Panc1 (cell line): ENCODE data around the gene MTHFD1. TPM values are rescaled to one million over a fixed set of nuclear protein-coding genes. Genes with fewer than 3 reads are reported as not detected.

ENCODE experiments used
- ATAC-seq: fragments of 200-7000 bp; cut with Tn5 transposase; 2 replicates; pipeline ENCODE4 v1.9.1; 2020; ENCODE audit warnings: mild to moderate bottlenecking, moderate library complexity
- BruUV-seq: library from RNA; stranded (reverse); fragments of 400-500 nt; replicated peaks from 2 replicates; lab custom pipeline; 2021; lab: Mats Ljungman, UMichigan
- CTCF ChIA-PET: fragments of 300-600 bp; sonication (Branson Sonifier 250); formaldehyde crosslinking; loops from one replicate; lab custom pipeline; 2022; ENCODE audit warnings: antibody characterized with exemption; lab: Charles Lee
- POLR2A ChIA-PET: fragments of 300-600 bp; sonication (Branson Sonifier 250); formaldehyde crosslinking; loops from one replicate; lab custom pipeline; 2022; ENCODE audit warnings: antibody characterized with exemption; lab: Charles Lee
- DNase-seq: peaks from one replicate; pipeline ENCODE4 v3.0.0-alpha.2; 2010; ENCODE audit warnings: low read depth, low spot score
- H3K27ac ChIP-seq: 2 replicates; pipeline ENCODE4 v1.5.1; 2011; ENCODE audit warnings: mild to moderate bottlenecking, low read length, inconsistent platforms
- H3K27me3 ChIP-seq: fragments of 200-500 bp; sonication (Bioruptor generic); 2 replicates; pipeline ENCODE4 v1.6.0; 2014; ENCODE audit warnings: low read length, inconsistent platforms; ENCODE audit not compliant: control insufficient read depth, insufficient read depth
- H3K36me3 ChIP-seq: fragments of 200-500 bp; sonication (Bioruptor generic); 2 replicates; pipeline ENCODE4 v1.5.1; 2014; ENCODE audit warnings: inconsistent platforms, mild to moderate bottlenecking, low read length, moderate library complexity; ENCODE audit not compliant: control insufficient read depth, insufficient read depth
- H3K4me1 ChIP-seq: 2 replicates; pipeline ENCODE4 v1.5.1; 2011; ENCODE audit warnings: inconsistent platforms, mild to moderate bottlenecking, low read length, moderate library complexity; ENCODE audit not compliant: control insufficient read depth, insufficient read depth
- H3K4me3 ChIP-seq, 2 experiments: 2 replicates each; pipeline ENCODE4 v1.5.1; 2011 to 2012; ENCODE audit warnings: low read depth in 2 of 2, low read length in 2 of 2, mild to moderate bottlenecking in 2 of 2, inconsistent platforms in 1 of 2, moderate library complexity in 1 of 2
- H3K9me3 ChIP-seq: fragments of 200-500 bp; sonication (Bioruptor generic); 2 replicates; pipeline ENCODE4 v1.5.1; 2014; ENCODE audit warnings: low read depth, mild to moderate bottlenecking, inconsistent platforms, low read length, moderate library complexity; ENCODE audit not compliant: control insufficient read depth, insufficient read depth
- POLR2AphosphoS5 ChIP-seq: IDR thresholded peaks from 2 replicates; pipeline ENCODE4 v1.6.1; 2012; ENCODE audit warnings: mild to moderate bottlenecking, low read depth, low read length, moderate library complexity
- SIN3A ChIP-seq: IDR thresholded peaks from 2 replicates; pipeline ENCODE4 v1.6.1; 2012; ENCODE audit warnings: low read depth, mild to moderate bottlenecking, low read length, moderate library complexity, borderline replicate concordance; ENCODE audit not compliant: insufficient read depth
- TCF7L2 ChIP-seq: IDR thresholded peaks from 2 replicates; pipeline ENCODE4 v1.6.1; 2011; ENCODE audit warnings: mild to moderate bottlenecking, low read depth, low read length, inconsistent platforms
- in situ Hi-C: cut with HindIII; loops from 2 replicates; pipeline ENCODE4 v1.10.0; 2016; ENCODE audit warnings: low sequenced_read_pairs, low pct_unique_long_range_greater_than_20kb
- intact Hi-C: fragments of 100-400 bp; cut with micrococcal nuclease; formaldehyde crosslinking; loops from one replicate; pipeline ENCODE4 v1.10.0; 2022; ENCODE audit not compliant: unreplicated experiment
- total RNA-seq: library from RNA; stranded (reverse); gene quantifications from one replicate; pipeline ENCODE4 v1.2.1, GENCODE V29; 2021; ENCODE audit not compliant: unreplicated experiment
- TF ChIP-seq, protein P1 (sequence below): fragments of 450-650 bp; IDR thresholded peaks from 2 replicates; pipeline ENCODE4 v1.5.1; 2017; ENCODE audit warnings: mild to moderate bottlenecking
- TF ChIP-seq, protein P2 (sequence below), 2 experiments: IDR thresholded peaks; 2 replicates each; pipeline ENCODE4 v1.6.1; 2011 to 2012; ENCODE audit warnings: low read depth in 2 of 2, control low read depth in 1 of 2, low read length in 1 of 2, mild to moderate bottlenecking in 1 of 2, moderate library complexity in 1 of 2; ENCODE audit not compliant: insufficient read depth in 1 of 2

MTHFD1 gene
- total RNA-seq, 1 experiment from 2014 or later = 141 TPM

GRCh38 chr14:64417771-64418125 lies 29.6 kb downstream of the MTHFD1 start:
- POLR2A ChIA-PET = no interaction called here

DNA sequence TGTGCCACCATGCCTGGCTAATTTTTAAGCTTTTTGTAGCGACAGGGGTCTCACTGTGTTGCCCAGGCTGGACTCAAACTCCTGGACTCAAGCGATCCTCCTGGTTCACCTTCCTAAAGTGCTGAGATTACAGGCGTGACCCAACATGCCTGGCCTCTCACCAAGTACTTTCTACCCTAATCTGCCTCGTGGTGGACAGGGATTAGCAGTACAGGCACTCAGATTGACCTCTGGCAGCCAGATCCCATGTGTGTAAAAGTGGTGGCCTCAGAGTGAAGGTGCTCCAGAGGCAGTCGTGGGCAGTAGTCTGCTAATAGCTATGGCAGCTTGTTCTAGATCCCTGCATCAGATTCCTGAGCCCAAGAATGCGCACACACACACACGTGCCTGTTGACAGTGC lies 30.9 kb downstream of the MTHFD1 start:
- H3K9me3 ChIP-seq = no peaks in the 10 kb centered on the region
- H3K27ac ChIP-seq = no peak overlapping the region
- in situ Hi-C loops (no loop called here), intact Hi-C loops (no loop called here)
- H3K4me1 ChIP-seq = no peaks in the 10 kb centered on the region
- CTCF ChIA-PET = interaction anchor here (0.7 kb wide), 1 partner anchor 64 kb away, joined by 8 read pairs; no protein-coding TSS in a partner anchor
- H3K4me3 ChIP-seq = no peak overlapping the region
- DNase-seq (no peak), ATAC-seq (no peak)
- no peaks in the 10 kb centered on the region for H3K27me3 ChIP-seq
- no TSS peak for BruUV-seq
- peaks cover 8% of the 10 kb centered on the region; the same call in 1 of the 2 replicates for H3K36me3 ChIP-seq
- TF ChIP-seq TCF7L2 (no peak), SIN3A (no peak), POLR2AphosphoS5 (no peak)
- TF ChIP-seq, protein P1, sequence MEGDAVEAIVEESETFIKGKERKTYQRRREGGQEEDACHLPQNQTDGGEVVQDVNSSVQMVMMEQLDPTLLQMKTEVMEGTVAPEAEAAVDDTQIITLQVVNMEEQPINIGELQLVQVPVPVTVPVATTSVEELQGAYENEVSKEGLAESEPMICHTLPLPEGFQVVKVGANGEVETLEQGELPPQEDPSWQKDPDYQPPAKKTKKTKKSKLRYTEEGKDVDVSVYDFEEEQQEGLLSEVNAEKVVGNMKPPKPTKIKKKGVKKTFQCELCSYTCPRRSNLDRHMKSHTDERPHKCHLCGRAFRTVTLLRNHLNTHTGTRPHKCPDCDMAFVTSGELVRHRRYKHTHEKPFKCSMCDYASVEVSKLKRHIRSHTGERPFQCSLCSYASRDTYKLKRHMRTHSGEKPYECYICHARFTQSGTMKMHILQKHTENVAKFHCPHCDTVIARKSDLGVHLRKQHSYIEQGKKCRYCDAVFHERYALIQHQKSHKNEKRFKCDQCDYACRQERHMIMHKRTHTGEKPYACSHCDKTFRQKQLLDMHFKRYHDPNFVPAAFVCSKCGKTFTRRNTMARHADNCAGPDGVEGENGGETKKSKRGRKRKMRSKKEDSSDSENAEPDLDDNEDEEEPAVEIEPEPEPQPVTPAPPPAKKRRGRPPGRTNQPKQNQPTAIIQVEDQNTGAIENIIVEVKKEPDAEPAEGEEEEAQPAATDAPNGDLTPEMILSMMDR = no peak
- TF ChIP-seq, protein P2, sequence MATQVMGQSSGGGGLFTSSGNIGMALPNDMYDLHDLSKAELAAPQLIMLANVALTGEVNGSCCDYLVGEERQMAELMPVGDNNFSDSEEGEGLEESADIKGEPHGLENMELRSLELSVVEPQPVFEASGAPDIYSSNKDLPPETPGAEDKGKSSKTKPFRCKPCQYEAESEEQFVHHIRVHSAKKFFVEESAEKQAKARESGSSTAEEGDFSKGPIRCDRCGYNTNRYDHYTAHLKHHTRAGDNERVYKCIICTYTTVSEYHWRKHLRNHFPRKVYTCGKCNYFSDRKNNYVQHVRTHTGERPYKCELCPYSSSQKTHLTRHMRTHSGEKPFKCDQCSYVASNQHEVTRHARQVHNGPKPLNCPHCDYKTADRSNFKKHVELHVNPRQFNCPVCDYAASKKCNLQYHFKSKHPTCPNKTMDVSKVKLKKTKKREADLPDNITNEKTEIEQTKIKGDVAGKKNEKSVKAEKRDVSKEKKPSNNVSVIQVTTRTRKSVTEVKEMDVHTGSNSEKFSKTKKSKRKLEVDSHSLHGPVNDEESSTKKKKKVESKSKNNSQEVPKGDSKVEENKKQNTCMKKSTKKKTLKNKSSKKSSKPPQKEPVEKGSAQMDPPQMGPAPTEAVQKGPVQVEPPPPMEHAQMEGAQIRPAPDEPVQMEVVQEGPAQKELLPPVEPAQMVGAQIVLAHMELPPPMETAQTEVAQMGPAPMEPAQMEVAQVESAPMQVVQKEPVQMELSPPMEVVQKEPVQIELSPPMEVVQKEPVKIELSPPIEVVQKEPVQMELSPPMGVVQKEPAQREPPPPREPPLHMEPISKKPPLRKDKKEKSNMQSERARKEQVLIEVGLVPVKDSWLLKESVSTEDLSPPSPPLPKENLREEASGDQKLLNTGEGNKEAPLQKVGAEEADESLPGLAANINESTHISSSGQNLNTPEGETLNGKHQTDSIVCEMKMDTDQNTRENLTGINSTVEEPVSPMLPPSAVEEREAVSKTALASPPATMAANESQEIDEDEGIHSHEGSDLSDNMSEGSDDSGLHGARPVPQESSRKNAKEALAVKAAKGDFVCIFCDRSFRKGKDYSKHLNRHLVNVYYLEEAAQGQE (IDR thresholded peaks at IDR 0.05; ENCODE audit: insufficient read depth in 1 of 2, low read depth in 2 of 2, low read length in 1 of 2) = no peak
- POLR2A ChIA-PET = no interaction called here

More at GRCh38 chr14:64417771-64418125, 29.6 kb downstream of the MTHFD1 start:
- BruUV-seq = no TSS peak
- DNase-seq (no peak), ATAC-seq (no peak)
- in situ Hi-C loops = no loop called here
- Histone ChIP-seq H3K36me3 (peaks cover 8% of the 10 kb centered on the region; the same call in 1 of the 2 replicates), H3K9me3 (no peaks in the 10 kb centered on the region), H3K4me1 (no peaks in the 10 kb centered on the region), H3K27ac (no peak overlapping the region), H3K27me3 (no peaks in the 10 kb centered on the region), H3K4me3 (no peak overlapping the region)
- intact Hi-C loops = no loop called here
- TF ChIP-seq SIN3A (no peak), TCF7L2 (no peak), POLR2AphosphoS5 (no peak)
- TF ChIP-seq, protein P1 = no peak
- TF ChIP-seq, protein P2 (IDR thresholded peaks at IDR 0.05; ENCODE audit: insufficient read depth in 1 of 2, low read depth in 2 of 2, low read length in 1 of 2) = no peak
- CTCF ChIA-PET = no interaction called here
